Left kidney (tissue), 2 donors: ENCODE measurements around the gene NECAP2. TPM values are rescaled to one million over a fixed set of nuclear protein-coding genes. Genes with fewer than 3 reads are reported as not detected.
"Not testable (repeated sequence)": the region's sequence is repeated elsewhere in the genome, so short reads cannot be mapped to it uniquely, and the experiment has no call there.

Experiments used
- DNase-seq: peaks from one replicate; pipeline ENCODE4 v3.0.0-alpha.2; 2013
- polyA plus RNA-seq: library from polyadenylated mRNA; unstranded; fragments of 120-200 nt; gene quantifications from one replicate; pipeline ENCODE4 v1.2.1, GENCODE V29; 2013; ENCODE audit not compliant: insufficient read length

NECAP2 gene
- polyA plus RNA-seq, 1 donor = 65.7 TPM

DNA sequence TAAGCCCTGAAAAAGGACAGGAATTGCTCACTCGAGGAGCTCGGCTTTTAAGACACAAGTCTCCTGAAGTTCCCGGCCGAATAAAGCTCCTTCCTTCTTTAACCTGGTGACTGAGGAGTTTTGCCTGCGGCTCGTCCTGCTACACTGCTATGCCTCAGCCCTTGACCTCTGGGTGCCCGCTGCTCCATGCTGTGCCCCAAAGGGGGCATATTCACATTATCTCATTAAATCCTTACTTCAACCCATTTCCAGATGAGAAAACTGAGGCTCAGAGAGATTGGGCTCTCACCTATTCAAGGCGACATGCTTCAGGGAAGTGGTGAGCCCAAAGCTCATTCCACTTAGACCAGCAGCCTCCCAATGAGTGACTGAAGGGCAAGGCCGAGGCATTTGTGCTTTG, 53.2 kb downstream of the NECAP2 start:
- not testable (repeated sequence) for DNase-seq

GRCh38 chr1:16497474-16497904, 57.0 kb downstream of the NECAP2 start:
- DNase-seq = not testable (repeated sequence)

GRCh38 chr1:16498047-16498446, 57.5 kb downstream of the NECAP2 start:
- not testable (repeated sequence) for DNase-seq

DNA sequence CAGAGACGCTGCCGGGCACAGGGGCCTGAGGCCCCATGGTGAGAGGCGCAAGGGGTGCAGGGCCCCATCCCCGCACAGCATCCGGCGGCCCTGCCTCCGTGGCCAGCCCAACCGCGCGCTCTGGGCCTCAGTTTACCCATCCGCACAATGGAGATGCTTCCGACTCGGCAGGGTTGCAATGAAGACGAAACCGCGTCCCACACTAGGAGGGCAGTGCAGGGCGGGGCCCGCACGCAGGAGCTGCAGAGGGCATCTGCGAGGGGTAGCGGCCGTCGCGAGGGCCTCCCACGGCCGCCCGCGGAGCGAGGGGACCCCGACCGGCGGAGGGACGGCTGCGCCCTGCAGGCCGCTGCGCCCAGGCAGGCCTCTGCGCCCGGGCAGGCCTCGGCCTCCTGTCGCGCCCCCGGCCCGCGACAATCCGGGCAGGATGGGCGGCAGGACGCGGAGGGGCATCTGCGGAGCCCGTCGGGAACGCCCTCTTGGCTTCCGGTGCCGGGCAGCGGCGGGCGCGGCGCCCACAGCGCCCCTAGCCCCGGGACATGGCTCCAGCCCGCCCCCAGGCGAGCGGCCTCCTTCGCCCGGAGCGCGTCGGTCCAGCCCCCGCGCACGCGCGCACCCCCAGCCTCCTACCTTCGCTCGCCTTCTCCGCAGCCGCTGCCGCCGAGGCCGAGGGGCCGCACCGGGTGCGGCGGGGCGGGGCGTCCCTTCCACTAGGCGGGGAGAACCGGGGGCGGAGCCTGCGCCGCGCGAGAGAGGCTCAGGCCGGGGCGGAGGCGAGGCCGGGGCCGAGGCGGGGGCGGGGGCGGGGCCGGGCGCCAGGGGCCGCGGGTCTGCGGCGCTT, 58.3 kb downstream of the NECAP2 start:
- DNase-seq = peak; percentile 92

- not testable (repeated sequence) for DNase-seq
Measured at GRCh38 chr1:16500466-16500865, 59.9 kb downstream of the NECAP2 start.

- DNase-seq = not testable (repeated sequence)
Measured at GRCh38 chr1:16500975-16501374, 60.5 kb downstream of the NECAP2 start.

DNA sequence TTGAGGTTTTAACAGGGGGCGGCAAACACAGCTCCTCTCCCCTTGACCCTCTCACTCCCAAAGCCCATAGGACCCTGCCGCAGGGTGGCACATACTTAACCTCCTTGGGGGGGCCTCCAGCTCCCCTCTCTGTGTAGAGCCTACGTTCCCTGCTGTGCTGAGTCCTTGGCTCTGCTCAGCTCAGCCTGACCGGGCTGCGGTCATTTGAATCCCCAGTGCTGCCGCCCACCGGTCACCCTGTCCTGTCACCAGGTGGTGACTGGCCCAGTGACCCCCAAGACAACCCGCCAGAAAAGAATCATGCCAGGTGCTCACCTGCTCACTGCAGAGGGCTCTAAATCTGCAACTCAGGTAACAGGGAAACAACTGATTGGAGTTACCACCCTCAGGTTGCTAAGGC, 60.9 kb downstream of the NECAP2 start:
- DNase-seq = not testable (repeated sequence)

GRCh38 chr1:16503494-16503893, 63.0 kb downstream of the NECAP2 start:
- DNase-seq = no peak

- not testable (repeated sequence) for DNase-seq
Measured at GRCh38 chr1:16505870-16506269, 65.3 kb downstream of the NECAP2 start.

DNA sequence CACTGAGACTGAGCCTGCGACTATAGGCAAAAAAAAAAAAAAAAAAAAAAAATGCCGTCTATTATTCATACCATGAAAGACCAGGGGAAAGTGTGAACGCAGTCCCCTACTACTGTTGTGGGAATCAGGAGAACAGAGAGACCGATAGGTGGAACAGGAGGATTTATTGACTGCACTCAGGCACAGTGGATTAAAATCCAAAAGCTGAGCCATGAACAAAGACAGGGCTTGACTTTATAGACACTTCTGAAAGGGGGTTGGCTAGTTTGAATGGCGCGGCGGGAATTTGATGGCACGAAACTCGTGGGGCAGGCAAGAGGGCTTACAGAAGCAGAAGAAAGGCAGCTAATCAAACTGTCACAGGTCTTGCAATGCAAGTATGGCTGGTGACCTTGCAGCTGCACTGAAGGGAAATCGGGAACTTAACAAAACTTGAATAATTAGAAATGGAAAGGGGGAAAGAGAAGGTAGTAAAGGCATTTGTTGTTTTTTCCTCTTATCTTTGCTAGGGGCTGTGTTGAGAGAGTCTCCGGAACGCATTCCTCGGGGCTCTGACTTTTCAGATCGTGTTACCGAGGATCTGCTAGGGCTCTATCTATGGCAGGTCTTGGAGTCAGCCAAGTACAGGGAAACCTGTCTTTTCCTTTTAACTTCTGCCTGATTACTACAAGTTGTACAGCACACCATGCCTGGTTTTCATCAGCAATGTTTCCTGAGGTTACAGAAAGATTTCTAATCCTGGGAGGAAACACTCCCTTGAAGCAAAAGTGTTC, 66.0 kb downstream of the NECAP2 start:
- peak; percentile 49 for DNase-seq

DNA sequence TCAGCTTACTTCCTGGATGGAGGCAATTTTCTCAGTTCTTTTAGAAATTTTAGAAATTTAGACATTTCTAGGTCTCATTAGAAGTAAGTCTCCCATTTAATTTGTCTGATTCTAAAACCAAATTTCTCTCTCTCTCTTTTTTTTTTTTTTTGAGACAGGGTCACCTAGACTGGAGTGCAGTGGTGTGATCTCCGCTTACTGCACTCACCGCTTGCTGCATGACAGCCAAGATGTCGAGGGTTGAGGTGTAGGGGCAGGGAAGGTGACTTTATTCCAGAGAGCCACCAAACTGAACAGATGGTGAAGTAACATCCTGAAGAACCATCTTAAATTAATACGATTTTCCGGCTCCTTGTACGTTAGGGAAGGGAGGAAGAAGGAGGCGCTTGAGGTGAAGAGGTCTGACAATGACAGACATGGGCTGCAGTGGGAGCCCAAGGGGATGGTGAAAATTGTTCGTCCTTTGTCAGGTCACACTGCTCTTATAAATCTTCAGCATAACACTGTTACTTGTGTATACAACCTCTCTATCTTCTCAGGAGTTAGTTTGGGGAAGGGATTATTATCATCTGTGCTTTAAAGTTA, 68.4 kb downstream of the NECAP2 start:
- peak; percentile 56 for DNase-seq

Other genes starting within 250 kb of the NECAP2 start
- 21.1 TPM for gene ARHGEF19, start 228.1 kb upstream of the NECAP2 start, polyA plus RNA-seq
- 4.8 TPM for gene CPLANE2, start 203.5 kb upstream of the NECAP2 start, polyA plus RNA-seq
- 20.5 TPM for gene FBXO42, start 88.2 kb upstream of the NECAP2 start, polyA plus RNA-seq
- gene SZRD1, start 73.5 kb upstream of the NECAP2 start, polyA plus RNA-seq = 95.5 TPM
- 0.40 TPM for gene SPATA21, start 3.3 kb upstream of the NECAP2 start, polyA plus RNA-seq
- gene RNU1-1, start 73.6 kb downstream of the NECAP2 start, polyA plus RNA-seq = 1.9 TPM
- gene NBPF1, start 172.8 kb downstream of the NECAP2 start, polyA plus RNA-seq = 88.9 TPM
- 1.9 TPM for gene RNU1-3, start 226.2 kb downstream of the NECAP2 start, polyA plus RNA-seq